ENCODE measurements around the gene CTNNBL1. TPM values are rescaled to one million over a fixed set of nuclear protein-coding genes. Genes with fewer than 3 reads are reported as not detected.
A peak's percentile ranks its signal among the peaks of the same experiment; 100 is the strongest.

Gene CTNNBL1
- total RNA-seq, 6 experiments from 2014 or later: 16.3 to 41.8 (median 28.8) TPM

DNA sequence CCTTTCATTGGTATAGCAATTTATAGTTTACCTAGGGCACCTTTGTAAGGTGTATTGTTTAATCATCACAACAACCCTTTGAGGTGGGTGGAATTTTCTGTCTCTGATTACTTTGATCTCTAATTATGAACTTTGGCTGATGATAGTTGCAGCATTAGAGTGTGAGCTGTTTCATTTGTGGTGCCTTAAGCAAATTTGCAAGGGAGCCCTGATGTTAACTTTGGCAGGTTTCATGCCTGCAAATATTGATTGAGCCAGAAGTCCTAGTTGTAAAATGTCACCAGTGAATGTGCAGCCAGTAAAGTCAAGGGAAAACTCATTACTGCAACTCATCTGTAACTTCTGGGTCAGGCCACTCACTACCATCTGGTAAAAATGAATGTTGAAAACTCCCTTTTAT is 29.8 kb downstream of the CTNNBL1 start:
- intact Hi-C loops (cut with DNase I): no loop called here
- H3K4me3 ChIP-seq: no peak overlapping the region
- TF ChIP-seq, protein P1, sequence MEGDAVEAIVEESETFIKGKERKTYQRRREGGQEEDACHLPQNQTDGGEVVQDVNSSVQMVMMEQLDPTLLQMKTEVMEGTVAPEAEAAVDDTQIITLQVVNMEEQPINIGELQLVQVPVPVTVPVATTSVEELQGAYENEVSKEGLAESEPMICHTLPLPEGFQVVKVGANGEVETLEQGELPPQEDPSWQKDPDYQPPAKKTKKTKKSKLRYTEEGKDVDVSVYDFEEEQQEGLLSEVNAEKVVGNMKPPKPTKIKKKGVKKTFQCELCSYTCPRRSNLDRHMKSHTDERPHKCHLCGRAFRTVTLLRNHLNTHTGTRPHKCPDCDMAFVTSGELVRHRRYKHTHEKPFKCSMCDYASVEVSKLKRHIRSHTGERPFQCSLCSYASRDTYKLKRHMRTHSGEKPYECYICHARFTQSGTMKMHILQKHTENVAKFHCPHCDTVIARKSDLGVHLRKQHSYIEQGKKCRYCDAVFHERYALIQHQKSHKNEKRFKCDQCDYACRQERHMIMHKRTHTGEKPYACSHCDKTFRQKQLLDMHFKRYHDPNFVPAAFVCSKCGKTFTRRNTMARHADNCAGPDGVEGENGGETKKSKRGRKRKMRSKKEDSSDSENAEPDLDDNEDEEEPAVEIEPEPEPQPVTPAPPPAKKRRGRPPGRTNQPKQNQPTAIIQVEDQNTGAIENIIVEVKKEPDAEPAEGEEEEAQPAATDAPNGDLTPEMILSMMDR (IDR thresholded peaks at IDR 0.05): no peak
- no peak for TF ChIP-seq POLR2A (IDR thresholded peaks at IDR 0.05)
- H3K9me3 ChIP-seq: no peaks in the 10 kb centered on the region
- peak overlapping the region in 1 of 3 donors; percentile 52 for H3K27ac ChIP-seq
- no peaks in the 10 kb centered on the region for H3K36me3 ChIP-seq
- no peaks in the 10 kb centered on the region for H3K27me3 ChIP-seq
- peaks cover 0 to 57% (median 19%) of the 10 kb centered on the region in 4 donors for H3K4me1 ChIP-seq
- ATAC-seq: peak; percentile 70 to 84 (median 73)
- no peak for DNase-seq

DNA sequence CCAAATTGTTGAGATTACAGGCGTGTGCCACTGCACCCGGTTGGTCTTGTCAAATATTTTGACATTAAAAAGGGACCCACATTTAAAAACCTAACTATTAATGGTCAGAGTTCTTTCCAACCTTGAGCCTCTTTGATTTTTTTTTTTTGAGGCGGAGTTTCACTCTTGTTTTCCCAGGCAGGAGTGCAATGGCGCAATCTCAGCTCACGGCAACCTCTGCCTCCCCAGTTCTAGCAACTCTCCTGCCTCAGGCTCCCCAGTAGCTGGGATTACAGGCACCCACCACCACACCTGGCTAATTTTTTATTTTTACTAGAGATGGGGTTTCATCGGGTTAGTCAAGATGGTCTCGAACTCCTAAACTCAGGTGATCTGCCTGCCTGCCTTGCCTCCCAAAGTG is 31.3 kb downstream of the CTNNBL1 start:
- no peaks in the 10 kb centered on the region for H3K27me3 ChIP-seq
- H3K27ac ChIP-seq: peak overlapping the region in 2 of 3 donors; percentile 20 to 52
- H3K4me3 ChIP-seq: no peak overlapping the region
- H3K36me3 ChIP-seq: no peaks in the 10 kb centered on the region
- peak; percentile 38 to 65 (median 57) for ATAC-seq
- TF ChIP-seq POLR2A (IDR thresholded peaks at IDR 0.05): no peak
- TF ChIP-seq, protein P1 (IDR thresholded peaks at IDR 0.05): no peak
- peaks cover 0 to 58% (median 19%) of the 10 kb centered on the region in 4 donors for H3K4me1 ChIP-seq
- intact Hi-C loops (cut with DNase I): no loop called here
- DNase-seq: peak; percentile 49 to 76 (median 69)
- WGBS (ENCODE audit: insufficient coverage, low coverage, low lambda C conversion rate, missing lambda C conversion rate): 31% methylated on average over 5 of the region's 7 CpGs
- no peaks in the 10 kb centered on the region for H3K9me3 ChIP-seq

DNA sequence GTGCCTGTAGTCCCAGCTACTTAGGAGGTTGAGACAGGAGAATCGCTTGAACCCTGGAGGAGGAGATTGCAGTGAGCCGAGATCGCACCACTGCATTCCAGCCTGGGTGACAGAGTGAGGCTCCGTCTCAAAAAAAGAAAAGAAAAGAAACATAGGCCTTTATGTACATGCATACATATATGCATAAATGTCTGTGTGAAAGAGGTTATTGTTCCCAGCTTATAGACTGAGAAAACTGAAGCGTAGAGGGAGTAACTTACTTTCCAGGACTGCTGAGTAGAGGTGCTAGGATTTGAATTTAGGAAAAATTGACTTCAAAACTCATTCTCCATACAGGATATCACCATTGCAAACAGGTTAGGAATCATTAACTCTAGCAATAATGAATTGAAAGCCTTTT is 32.0 kb downstream of the CTNNBL1 start:
- Histone ChIP-seq H3K36me3 (no peaks in the 10 kb centered on the region), H3K27me3 (no peaks in the 10 kb centered on the region), H3K9me3 (no peaks in the 10 kb centered on the region), H3K4me1 (peaks cover 0 to 58% (median 19%) of the 10 kb centered on the region in 4 donors), H3K4me3 (no peak overlapping the region), H3K27ac (peak overlapping the region in 1 of 3 donors; percentile 52)
- ATAC-seq (no peak), DNase-seq (no peak)
- 78% methylated on average over 4 of the region's 5 CpGs for WGBS (ENCODE audit: insufficient coverage, low coverage, low lambda C conversion rate, missing lambda C conversion rate)
- intact Hi-C loops (cut with DNase I): no loop called here
- no peak for TF ChIP-seq POLR2A (IDR thresholded peaks at IDR 0.05)
- TF ChIP-seq, protein P1 (IDR thresholded peaks at IDR 0.05): no peak

DNA sequence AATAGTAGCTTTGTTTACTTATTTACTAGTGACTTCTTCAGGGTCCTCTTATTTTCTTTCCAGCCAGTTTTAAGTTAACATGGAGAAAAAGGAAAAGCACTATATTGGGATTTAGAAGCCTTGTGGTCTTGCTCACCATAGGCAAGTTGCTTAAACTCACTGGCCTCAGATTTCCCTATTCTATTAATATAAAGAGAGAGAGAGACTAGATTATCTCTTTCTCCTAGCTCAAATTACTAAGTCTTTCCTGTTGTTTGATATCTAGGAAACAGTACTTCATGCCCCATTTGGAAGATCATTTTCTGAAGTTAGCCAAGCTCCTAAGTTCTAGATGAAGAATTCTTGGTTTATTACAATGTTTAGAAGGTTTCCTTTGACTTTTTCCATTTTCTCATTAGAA is 32.5 kb downstream of the CTNNBL1 start:
- Histone ChIP-seq H3K9me3 (no peaks in the 10 kb centered on the region), H3K27ac (no peak overlapping the region), H3K27me3 (no peaks in the 10 kb centered on the region), H3K4me3 (no peak overlapping the region), H3K36me3 (no peaks in the 10 kb centered on the region), H3K4me1 (peaks cover 0 to 58% (median 19%) of the 10 kb centered on the region in 4 donors)
- DNase-seq: no peak
- intact Hi-C loops (cut with DNase I): no loop called here
- ATAC-seq: no peak
- TF ChIP-seq, protein P1 (IDR thresholded peaks at IDR 0.05): no peak
- no peak for TF ChIP-seq POLR2A (IDR thresholded peaks at IDR 0.05)
